MM.1S (cell line): ENCODE data around the gene KBTBD4.

ENCODE experiments used
- DNase-seq: peaks from one replicate; pipeline ENCODE4 v3.0.0-alpha.2; 2015
- H2AFZ ChIP-seq: fragments of 300-600 bp; sonication (generic); 2 replicates; pipeline ENCODE4 v1.6.0; 2016; ENCODE audit warnings: antibody characterized with exemption, low read length
- H3F3A ChIP-seq: fragments of 300-600 bp; sonication (generic); 2 replicates; pipeline ENCODE4 v1.6.1; 2016; ENCODE audit warnings: mild to moderate bottlenecking, antibody characterized with exemption, low read length, moderate library complexity, mixed read lengths; ENCODE audit not compliant: insufficient read depth
- H3K27ac ChIP-seq: fragments of 300-600 bp; sonication (generic); 2 replicates; pipeline ENCODE4 v1.5.1; 2016; ENCODE audit warnings: mild to moderate bottlenecking, low read length
- H3K27me3 ChIP-seq: fragments of 300-600 bp; sonication (generic); replicated peaks from 2 replicates; pipeline ENCODE4 v1.6.0; 2016; ENCODE audit warnings: low read length; ENCODE audit not compliant: insufficient read depth
- H3K36me3 ChIP-seq: fragments of 300-600 bp; sonication (generic); replicated peaks from 2 replicates; pipeline ENCODE4 v1.6.1; 2016; ENCODE audit warnings: mild to moderate bottlenecking, low read length, mixed read lengths; ENCODE audit not compliant: insufficient read depth
- H3K4me1 ChIP-seq: fragments of 300-600 bp; sonication (generic); 2 replicates; pipeline ENCODE4 v1.6.1; 2016; ENCODE audit warnings: low read length, mixed read lengths
- H3K4me2 ChIP-seq: fragments of 300-600 bp; sonication (generic); 2 replicates; pipeline ENCODE4 v1.6.0; 2016; ENCODE audit warnings: low read depth, low read length
- H3K4me3 ChIP-seq: fragments of 300-600 bp; sonication (generic); 2 replicates; pipeline ENCODE4 v1.5.1; 2016; ENCODE audit warnings: low read length, mixed read lengths
- H3K79me2 ChIP-seq: fragments of 300-600 bp; sonication (generic); 2 replicates; pipeline ENCODE4 v1.6.1; 2016; ENCODE audit warnings: mixed run types, low read length, mixed read lengths
- H3K9ac ChIP-seq: fragments of 300-600 bp; sonication (generic); 2 replicates; pipeline ENCODE4 v1.6.1; 2016; ENCODE audit warnings: low read length, mixed read lengths
- H3K9me2 ChIP-seq: fragments of 300-600 bp; sonication (generic); replicated peaks from 2 replicates; pipeline ENCODE4 v1.6.1; 2016; ENCODE audit warnings: mild to moderate bottlenecking, low read length, mixed read lengths; ENCODE audit not compliant: insufficient read depth
- H3K9me3 ChIP-seq: fragments of 300-600 bp; sonication (generic); replicated peaks from 2 replicates; pipeline ENCODE4 v1.6.1; 2016; ENCODE audit warnings: mild to moderate bottlenecking, low read length, mixed read lengths; ENCODE audit not compliant: insufficient read depth
- H4K20me1 ChIP-seq: fragments of 300-600 bp; sonication (generic); 2 replicates; pipeline ENCODE4 v1.6.1; 2016; ENCODE audit warnings: mild to moderate bottlenecking, low read length, moderate library complexity, mixed read lengths; ENCODE audit not compliant: insufficient read depth
- EZH2 ChIP-seq: fragments of 300-600 bp; sonication (generic); optimal IDR thresholded peaks from 2 replicates; pipeline ENCODE3; 2017; ENCODE audit warnings: low read depth, mild to moderate bottlenecking, antibody characterized with exemption, low read length, mixed read lengths
- EZH2phosphoT487 ChIP-seq: fragments of 300-600 bp; sonication (generic); IDR thresholded peaks from 2 replicates; pipeline ENCODE4 v1.6.1; 2018; ENCODE audit warnings: antibody characterized with exemption, low read length
- TF ChIP-seq, protein P1 (sequence below): fragments of 300-600 bp; sonication (generic); IDR thresholded peaks from 2 replicates; pipeline ENCODE4 v1.5.1; 2016; ENCODE audit warnings: antibody characterized with exemption, low read length, mixed read lengths

The KBTBD4 gene

DNA sequence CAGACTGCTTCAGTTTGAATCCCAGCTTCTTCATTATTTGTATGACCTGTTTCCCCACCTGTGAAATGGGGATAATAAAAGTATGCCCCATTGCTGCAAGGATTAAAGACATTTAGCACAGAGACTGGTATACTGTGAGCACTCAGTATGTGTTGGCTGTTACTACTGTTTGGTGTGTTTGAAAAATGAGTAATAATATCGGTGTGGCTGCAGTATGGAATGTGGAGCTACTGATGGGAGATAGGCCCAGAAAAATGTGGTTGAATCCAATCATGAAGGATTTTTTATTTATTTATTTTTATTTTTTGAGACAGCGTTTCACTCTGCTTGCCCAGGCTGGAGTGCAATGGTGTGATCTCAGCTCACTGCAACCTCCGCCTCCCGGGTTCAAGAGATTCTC, 24.5 kb upstream of the KBTBD4 start:
- no peak overlapping the region for H3K4me3 ChIP-seq
- H3K27ac ChIP-seq, result no peak overlapping the region
- H3K36me3 ChIP-seq, result no peaks in the 10 kb centered on the region
- H3F3A ChIP-seq, result no peaks in the 10 kb centered on the region
- H2AFZ ChIP-seq, result no peak overlapping the region
- no peaks in the 10 kb centered on the region for H3K9me3 ChIP-seq
- TF ChIP-seq, protein P1, sequence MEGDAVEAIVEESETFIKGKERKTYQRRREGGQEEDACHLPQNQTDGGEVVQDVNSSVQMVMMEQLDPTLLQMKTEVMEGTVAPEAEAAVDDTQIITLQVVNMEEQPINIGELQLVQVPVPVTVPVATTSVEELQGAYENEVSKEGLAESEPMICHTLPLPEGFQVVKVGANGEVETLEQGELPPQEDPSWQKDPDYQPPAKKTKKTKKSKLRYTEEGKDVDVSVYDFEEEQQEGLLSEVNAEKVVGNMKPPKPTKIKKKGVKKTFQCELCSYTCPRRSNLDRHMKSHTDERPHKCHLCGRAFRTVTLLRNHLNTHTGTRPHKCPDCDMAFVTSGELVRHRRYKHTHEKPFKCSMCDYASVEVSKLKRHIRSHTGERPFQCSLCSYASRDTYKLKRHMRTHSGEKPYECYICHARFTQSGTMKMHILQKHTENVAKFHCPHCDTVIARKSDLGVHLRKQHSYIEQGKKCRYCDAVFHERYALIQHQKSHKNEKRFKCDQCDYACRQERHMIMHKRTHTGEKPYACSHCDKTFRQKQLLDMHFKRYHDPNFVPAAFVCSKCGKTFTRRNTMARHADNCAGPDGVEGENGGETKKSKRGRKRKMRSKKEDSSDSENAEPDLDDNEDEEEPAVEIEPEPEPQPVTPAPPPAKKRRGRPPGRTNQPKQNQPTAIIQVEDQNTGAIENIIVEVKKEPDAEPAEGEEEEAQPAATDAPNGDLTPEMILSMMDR, result no peak
- TF ChIP-seq EZH2phosphoT487 (no peak), EZH2 (no peak)
- H3K4me2 ChIP-seq, result no peak overlapping the region
- no peak for DNase-seq
- H3K27me3 ChIP-seq, result no peaks in the 10 kb centered on the region
- no peaks in the 10 kb centered on the region for H4K20me1 ChIP-seq
- H3K9ac ChIP-seq, result no peak overlapping the region
- H3K79me2 ChIP-seq, result no peaks in the 10 kb centered on the region
- H3K4me1 ChIP-seq, result no peaks in the 10 kb centered on the region
- no peaks in the 10 kb centered on the region for H3K9me2 ChIP-seq

DNA sequence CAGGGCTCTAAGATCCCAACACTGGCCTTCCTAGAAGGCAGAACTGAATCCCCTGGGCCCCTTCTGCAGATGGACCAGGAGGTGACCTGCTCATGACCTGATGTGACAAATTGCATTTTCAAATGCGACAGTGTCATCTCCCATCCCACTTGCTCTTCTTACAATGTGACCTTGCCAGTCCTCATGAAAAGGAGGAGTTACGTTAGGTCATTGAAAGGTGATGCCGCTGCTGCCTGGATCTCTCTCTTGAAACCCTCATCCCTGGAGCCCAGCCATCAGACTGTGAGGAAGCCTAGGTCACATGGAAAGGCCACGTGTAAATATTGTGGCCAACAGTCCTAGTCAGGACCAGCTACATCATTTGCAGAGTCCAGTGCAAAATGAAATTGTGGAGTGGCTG, 21.1 kb upstream of the KBTBD4 start:
- Histone ChIP-seq H3K36me3 (no peaks in the 10 kb centered on the region), H3K9ac (no peak overlapping the region), H3F3A (no peaks in the 10 kb centered on the region), H2AFZ (no peak overlapping the region), H3K4me1 (no peaks in the 10 kb centered on the region), H3K27me3 (no peaks in the 10 kb centered on the region), H3K9me2 (no peaks in the 10 kb centered on the region), H3K27ac (no peak overlapping the region), H3K79me2 (no peaks in the 10 kb centered on the region), H3K9me3 (no peaks in the 10 kb centered on the region), H3K4me3 (no peak overlapping the region), H4K20me1 (no peaks in the 10 kb centered on the region), H3K4me2 (no peak overlapping the region)
- no peak for TF ChIP-seq EZH2
- TF ChIP-seq, protein P1, result no peak
- TF ChIP-seq EZH2phosphoT487, result no peak
- no peak for DNase-seq

DNA sequence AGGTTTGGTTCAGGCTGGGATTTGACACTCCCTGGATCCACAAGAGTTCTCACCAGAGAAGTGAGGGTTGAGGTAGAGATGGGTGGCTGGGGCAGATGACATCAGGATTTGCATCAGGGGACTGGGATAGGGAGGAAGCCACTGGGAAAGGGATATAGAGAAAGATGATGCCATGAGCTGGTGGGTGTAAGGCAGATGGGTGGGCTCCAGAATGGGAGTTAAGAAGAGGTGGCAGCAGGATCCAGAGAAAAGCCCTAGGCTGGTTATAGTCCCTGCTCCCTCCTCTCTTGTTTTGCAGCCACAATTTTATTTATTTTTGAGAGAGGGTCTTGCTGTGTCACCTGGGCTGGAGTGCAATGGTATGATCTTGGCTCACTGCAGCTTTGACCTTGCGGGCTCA, 17.2 kb upstream of the KBTBD4 start:
- Histone ChIP-seq H3K4me3 (no peak overlapping the region), H3K27me3 (no peaks in the 10 kb centered on the region), H3K79me2 (no peaks in the 10 kb centered on the region), H3K9me3 (no peaks in the 10 kb centered on the region), H3K36me3 (no peaks in the 10 kb centered on the region), H3K4me2 (no peak overlapping the region), H3K4me1 (no peaks in the 10 kb centered on the region), H4K20me1 (no peaks in the 10 kb centered on the region), H3K27ac (no peak overlapping the region), H3F3A (no peaks in the 10 kb centered on the region), H3K9ac (no peak overlapping the region), H2AFZ (no peak overlapping the region), H3K9me2 (no peaks in the 10 kb centered on the region)
- TF ChIP-seq, protein P1, result no peak
- no peak for TF ChIP-seq EZH2
- no peak for TF ChIP-seq EZH2phosphoT487
- no peak for DNase-seq
